Breast epithelium (tissue), 4 donors: Measurements from ENCODE around the gene CHAC2. TPM values are rescaled to one million over a fixed set of nuclear protein-coding genes. Genes with fewer than 3 reads are reported as not detected.
"Not testable (repeated sequence)": the region's sequence is repeated elsewhere in the genome, so short reads cannot be mapped to it uniquely, and the experiment has no call there.

Experiments
- DNase-seq, 2 donors: peaks; one replicate each; pipeline ENCODE4 v3.0.0-alpha.2; 2019; ENCODE audit warnings: low spot score in 2 of 2
- H3K27ac ChIP-seq, 2 donors: fragments of 200-600 bp; sonication (generic) in 1 of 2; one replicate each; pipeline ENCODE4 v1.5.1; 2016 to 2019; ENCODE audit warnings: mild to moderate bottlenecking in 1 of 2
- H3K27me3 ChIP-seq, 2 donors: fragments of 200-600 bp; sonication (generic) in 1 of 2; one replicate each; pipeline versions ENCODE4 v1.5.1 to v1.6.0; 2017 to 2019; ENCODE audit warnings: control low read depth in 1 of 2, mild to moderate bottlenecking in 1 of 2
- H3K36me3 ChIP-seq: fragments of 200-600 bp; one replicate; pipeline ENCODE4 v1.5.1; 2019
- H3K4me1 ChIP-seq, 2 donors: fragments of 200-600 bp; sonication (generic); one replicate each; pipeline ENCODE4 v1.5.1; 2016 to 2019; ENCODE audit warnings: control low read depth in 1 of 2
- H3K4me3 ChIP-seq, 3 donors: fragments of 200-600 bp; sonication (generic); 1 replicate in 2 of 3; 2 replicates in 1 of 3; pipeline ENCODE4 v1.5.1; 2016 to 2019; ENCODE audit warnings: mild to moderate bottlenecking in 3 of 3, moderate library complexity in 2 of 3
- H3K9me3 ChIP-seq, 2 donors: fragments of 200-600 bp; sonication (generic) in 1 of 2; one replicate each; pipeline ENCODE4 v1.5.1; 2016 to 2019; ENCODE audit warnings: control low read depth in 1 of 2
- CTCF ChIP-seq, 3 donors: fragments of 450-650 bp; IDR thresholded peaks; one replicate each; pipeline ENCODE4 v1.5.1; 2016 to 2017; ENCODE audit warnings: antibody characterized with exemption in 3 of 3, mild to moderate bottlenecking in 3 of 3, moderate library complexity in 3 of 3
- POLR2A ChIP-seq: fragments of 450-650 bp; IDR thresholded peaks from one replicate; pipeline ENCODE4 v1.6.1; 2016; ENCODE audit warnings: antibody characterized with exemption, mild to moderate bottlenecking, moderate library complexity
- POLR2AphosphoS5 ChIP-seq, 3 donors: sonication (generic); formaldehyde crosslinking; IDR thresholded peaks; one replicate each; pipeline ENCODE4 v1.6.1; 2017; ENCODE audit warnings: antibody characterized with exemption in 3 of 3
- intact Hi-C: fragments of 100-400 bp; cut with DNase I; formaldehyde crosslinking; loops from one replicate; pipeline ENCODE4 v1.15.1; 2023; ENCODE audit warnings: low total_unique reads
- total RNA-seq, 3 donors: library from RNA; depleted of rRNA; stranded (reverse); fragments of >200 nt; gene quantifications; one replicate each; pipeline ENCODE4 v1.1.0, GENCODE V29; 2016

CHAC2 gene
- 1 to 10 TPM; 1.2 to 5.1 (median 2.0) TPM for total RNA-seq

GRCh38 chr2:53767405-53768241, at the start of gene CHAC2:
Gene CHAC2, plus strand, starts transcription at chr2:53767804. Its CDS starts 83 bp downstream, at chr2:53767887.
- DNase-seq = peak; percentile 61 to 77
- Histone ChIP-seq H3K36me3 (no peaks in the 10 kb centered on the region), H3K27me3 (no peaks in the 10 kb centered on the region), H3K4me3 (peak within 1 kb of the TSS; percentile 59 to 93 (median 81)), H3K9me3 (no peaks in the 10 kb centered on the region), H3K4me1 (no peaks in the 10 kb centered on the region), H3K27ac (peak within 1 kb of the TSS; percentile 71 to 80)
- TF ChIP-seq POLR2A = no peak
- peak; percentile 14 to 59 (median 50) for TF ChIP-seq CTCF (IDR thresholded peaks at IDR 0.05)
- TF ChIP-seq POLR2AphosphoS5 (IDR thresholded peaks at IDR 0.05) = peak in 1 of 3 donors; percentile 35
- intact Hi-C loops = no loop called here

DNA sequence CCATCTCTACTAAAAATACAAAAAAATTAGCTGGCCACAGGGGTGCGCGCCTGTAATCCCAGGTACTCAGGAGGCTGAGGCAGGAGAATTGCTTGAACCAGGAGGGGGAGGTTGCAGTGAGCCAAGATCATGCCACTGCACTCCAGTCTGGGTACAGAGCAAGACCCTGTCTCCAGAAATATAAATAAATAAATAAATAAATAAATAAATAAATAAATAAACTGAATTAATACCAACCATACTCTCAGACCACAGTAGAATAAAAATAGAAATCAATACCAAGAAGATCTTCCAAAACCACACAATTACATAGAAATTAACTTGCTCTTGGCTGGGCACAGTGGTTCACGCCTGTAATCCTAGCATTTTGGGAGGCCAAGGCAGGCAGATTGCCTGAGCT, 46.7 kb upstream of the CHAC2 start:
- H3K4me1 ChIP-seq, H3K9me3 ChIP-seq, H3K36me3 ChIP-seq, H3K27ac ChIP-seq, DNase-seq, H3K27me3 ChIP-seq, H3K4me3 ChIP-seq, intact Hi-C loops: not testable (repeated sequence)

- no peak for TF ChIP-seq POLR2AphosphoS5 (IDR thresholded peaks at IDR 0.05)
- TF ChIP-seq POLR2A = no peak
- TF ChIP-seq CTCF (IDR thresholded peaks at IDR 0.05) = no peak
- H3K36me3 ChIP-seq = no peaks in the 10 kb centered on the region
- no peaks in the 10 kb centered on the region for H3K27me3 ChIP-seq
- no peak overlapping the region for H3K27ac ChIP-seq
- H3K4me1 ChIP-seq = no peaks in the 10 kb centered on the region
- no peaks in the 10 kb centered on the region for H3K9me3 ChIP-seq
- intact Hi-C loops = no loop called here
- H3K4me3 ChIP-seq = no peak overlapping the region
- DNase-seq = no peak
Measured at GRCh38 chr2:53724536-53724935, 43.1 kb upstream of the CHAC2 start.

DNA sequence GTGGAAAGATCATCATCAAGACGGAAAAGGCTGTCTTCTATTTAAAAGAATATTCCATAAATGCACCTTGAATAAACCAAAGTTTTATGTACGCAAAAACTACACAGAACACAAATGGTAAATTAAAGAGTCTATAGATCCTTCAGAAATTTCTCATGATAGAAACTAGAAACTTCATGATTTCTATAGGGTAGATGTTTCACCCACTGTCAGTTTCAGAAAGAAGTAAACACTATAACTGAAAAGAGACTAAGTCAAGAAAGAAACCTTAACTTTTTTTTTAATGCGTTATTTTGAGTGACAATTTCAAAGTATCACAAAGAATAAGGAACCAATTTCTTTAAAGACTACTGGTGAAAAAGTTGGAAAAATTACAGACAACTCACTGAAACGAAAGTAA, 41.9 kb upstream of the CHAC2 start:
- Histone ChIP-seq H3K27me3 (no peaks in the 10 kb centered on the region), H3K27ac (no peak overlapping the region), H3K9me3 (no peaks in the 10 kb centered on the region), H3K4me1 (no peaks in the 10 kb centered on the region), H3K4me3 (no peak overlapping the region), H3K36me3 (no peaks in the 10 kb centered on the region)
- DNase-seq = no peak
- no peak for TF ChIP-seq CTCF (IDR thresholded peaks at IDR 0.05)
- no peak for TF ChIP-seq POLR2AphosphoS5 (IDR thresholded peaks at IDR 0.05)
- no peak for TF ChIP-seq POLR2A
- intact Hi-C loops = no loop called here

DNA sequence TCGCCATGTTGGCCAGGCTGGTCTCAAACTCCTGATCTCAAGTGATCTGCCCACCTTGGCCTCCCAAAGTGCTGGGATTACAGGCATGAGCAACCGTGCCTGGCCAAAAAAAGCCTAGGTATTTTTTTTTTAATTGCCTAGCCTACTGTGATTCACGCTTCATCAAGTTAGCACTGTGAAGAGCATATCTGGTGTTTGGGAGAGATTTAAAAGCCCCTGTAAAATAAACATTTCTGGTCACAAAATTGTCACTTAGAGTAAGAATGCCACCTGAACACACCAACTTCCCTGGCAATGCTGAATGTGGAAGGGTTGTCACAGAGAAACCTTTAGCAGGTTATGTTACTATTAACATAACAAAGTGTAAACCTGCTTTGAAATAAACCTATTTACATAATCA, 39.7 kb upstream of the CHAC2 start:
- H3K4me3 ChIP-seq = no peak overlapping the region
- no peaks in the 10 kb centered on the region for H3K27me3 ChIP-seq
- no peaks in the 10 kb centered on the region for H3K36me3 ChIP-seq
- intact Hi-C loops = no loop called here
- DNase-seq = no peak
- no peaks in the 10 kb centered on the region for H3K9me3 ChIP-seq
- no peaks in the 10 kb centered on the region for H3K4me1 ChIP-seq
- TF ChIP-seq CTCF (IDR thresholded peaks at IDR 0.05) (no peak), POLR2A (no peak), POLR2AphosphoS5 (IDR thresholded peaks at IDR 0.05) (no peak)
- H3K27ac ChIP-seq = no peak overlapping the region
